Breast epithelium (tissue), 4 donors: Measurements from ENCODE around the gene PARP1. TPM values are rescaled to one million over a fixed set of nuclear protein-coding genes. Genes with fewer than 3 reads are reported as not detected.

Experiments used
- DNase-seq, 2 donors: peaks; one replicate each; pipeline ENCODE4 v3.0.0-alpha.2; 2019; ENCODE audit warnings: low spot score in 2 of 2
- H3K27ac ChIP-seq, 2 donors: fragments of 200-600 bp; sonication (generic) in 1 of 2; one replicate each; pipeline ENCODE4 v1.5.1; 2016 to 2019; ENCODE audit warnings: mild to moderate bottlenecking in 1 of 2
- H3K27me3 ChIP-seq, 2 donors: fragments of 200-600 bp; sonication (generic) in 1 of 2; one replicate each; pipeline versions ENCODE4 v1.5.1 to v1.6.0; 2017 to 2019; ENCODE audit warnings: control low read depth in 1 of 2, mild to moderate bottlenecking in 1 of 2
- H3K36me3 ChIP-seq: fragments of 200-600 bp; one replicate; pipeline ENCODE4 v1.5.1; 2019
- H3K4me1 ChIP-seq, 2 donors: fragments of 200-600 bp; sonication (generic); one replicate each; pipeline ENCODE4 v1.5.1; 2016 to 2019; ENCODE audit warnings: control low read depth in 1 of 2
- H3K4me3 ChIP-seq, 3 donors: fragments of 200-600 bp; sonication (generic); 1 replicate in 2 of 3; 2 replicates in 1 of 3; pipeline ENCODE4 v1.5.1; 2016 to 2019; ENCODE audit warnings: mild to moderate bottlenecking in 3 of 3, moderate library complexity in 2 of 3
- H3K9me3 ChIP-seq, 2 donors: fragments of 200-600 bp; sonication (generic) in 1 of 2; one replicate each; pipeline ENCODE4 v1.5.1; 2016 to 2019; ENCODE audit warnings: control low read depth in 1 of 2
- CTCF ChIP-seq, 3 donors: fragments of 450-650 bp; IDR thresholded peaks; one replicate each; pipeline ENCODE4 v1.5.1; 2016 to 2017; ENCODE audit warnings: antibody characterized with exemption in 3 of 3, mild to moderate bottlenecking in 3 of 3, moderate library complexity in 3 of 3
- POLR2A ChIP-seq: fragments of 450-650 bp; IDR thresholded peaks from one replicate; pipeline ENCODE4 v1.6.1; 2016; ENCODE audit warnings: antibody characterized with exemption, mild to moderate bottlenecking, moderate library complexity
- POLR2AphosphoS5 ChIP-seq, 3 donors: sonication (generic); formaldehyde crosslinking; IDR thresholded peaks; one replicate each; pipeline ENCODE4 v1.6.1; 2017; ENCODE audit warnings: antibody characterized with exemption in 3 of 3
- intact Hi-C: fragments of 100-400 bp; cut with DNase I; formaldehyde crosslinking; loops from one replicate; pipeline ENCODE4 v1.15.1; 2023; ENCODE audit warnings: low total_unique reads
- total RNA-seq, 3 donors: library from RNA; depleted of rRNA; stranded (reverse); fragments of >200 nt; gene quantifications; one replicate each; pipeline ENCODE4 v1.1.0, GENCODE V29; 2016

Gene PARP1
- total RNA-seq, 3 donors from 2014 or later, result 53.0 to 83.9 (median 72.3) TPM

GRCh38 chr1:226410958-226411357 lies 3.1 kb upstream of the PARP1 start:
- peaks cover 0 to 4% of the 10 kb centered on the region in 2 donors for H3K4me1 ChIP-seq
- H3K36me3 ChIP-seq, result no peaks in the 10 kb centered on the region
- H3K9me3 ChIP-seq, result no peaks in the 10 kb centered on the region
- no peak overlapping the region for H3K27ac ChIP-seq
- TF ChIP-seq CTCF (IDR thresholded peaks at IDR 0.05) (no peak), POLR2AphosphoS5 (IDR thresholded peaks at IDR 0.05) (no peak), POLR2A (no peak)
- H3K4me3 ChIP-seq, result no peak overlapping the region
- intact Hi-C loops, result no loop called here
- no peak for DNase-seq
- no peaks in the 10 kb centered on the region for H3K27me3 ChIP-seq

- no peak for DNase-seq
These were observed 1.5 kb upstream of the PARP1 start for GRCh38 chr1:226409392-226409791.

GRCh38 chr1:226408285-226409184 lies 642 bp upstream of the PARP1 start:
- intact Hi-C loops, result no loop called here
- peak overlapping the region; percentile 76 to 84 for H3K27ac ChIP-seq
- peak overlapping the region; percentile 71 to 94 (median 77) for H3K4me3 ChIP-seq
- H3K36me3 ChIP-seq, result no peaks in the 10 kb centered on the region
- H3K4me1 ChIP-seq, result peaks cover 0 to 4% of the 10 kb centered on the region in 2 donors
- TF ChIP-seq POLR2AphosphoS5 (IDR thresholded peaks at IDR 0.05), result no peak
- TF ChIP-seq CTCF (IDR thresholded peaks at IDR 0.05), result peak in 1 of 3 donors; percentile 6
- H3K27me3 ChIP-seq, result no peaks in the 10 kb centered on the region
- peak in 1 of 2 donors; percentile 21 for DNase-seq
- no peaks in the 10 kb centered on the region for H3K9me3 ChIP-seq

More at GRCh38 chr1:226409392-226409791, 1.5 kb upstream of the PARP1 start:
- H3K9me3 ChIP-seq, result no peaks in the 10 kb centered on the region
- intact Hi-C loops, result no loop called here
- H3K27ac ChIP-seq, result no peak overlapping the region
- H3K4me3 ChIP-seq, result no peak overlapping the region
- no peaks in the 10 kb centered on the region for H3K36me3 ChIP-seq
- TF ChIP-seq CTCF (IDR thresholded peaks at IDR 0.05), result no peak
- TF ChIP-seq POLR2AphosphoS5 (IDR thresholded peaks at IDR 0.05), result no peak
- no peak for TF ChIP-seq POLR2A
- H3K27me3 ChIP-seq, result no peaks in the 10 kb centered on the region
- peaks cover 0 to 4% of the 10 kb centered on the region in 2 donors for H3K4me1 ChIP-seq

GRCh38 chr1:226407199-226407496 lies 745 bp downstream of the PARP1 start:
- DNase-seq, result no peak
- Histone ChIP-seq H3K4me3 (peak overlapping the region; percentile 71 to 94 (median 77)), H3K9me3 (no peaks in the 10 kb centered on the region), H3K36me3 (no peaks in the 10 kb centered on the region), H3K27ac (peak overlapping the region; percentile 76 to 84), H3K27me3 (no peaks in the 10 kb centered on the region), H3K4me1 (peaks cover 0 to 4% of the 10 kb centered on the region in 2 donors)
- intact Hi-C loops, result no loop called here
- TF ChIP-seq POLR2A (no peak), CTCF (IDR thresholded peaks at IDR 0.05) (no peak), POLR2AphosphoS5 (IDR thresholded peaks at IDR 0.05) (no peak)

GRCh38 chr1:226406401-226406881 lies 1.5 kb downstream of the PARP1 start:
- no peak for TF ChIP-seq CTCF (IDR thresholded peaks at IDR 0.05)
- no peak for TF ChIP-seq POLR2A
- TF ChIP-seq POLR2AphosphoS5 (IDR thresholded peaks at IDR 0.05), result no peak
- H3K4me3 ChIP-seq, result peak overlapping the region; percentile 71 to 94 (median 77)
- H3K9me3 ChIP-seq, result no peaks in the 10 kb centered on the region
- H3K36me3 ChIP-seq, result no peaks in the 10 kb centered on the region
- H3K4me1 ChIP-seq, result peaks cover 0 to 4% of the 10 kb centered on the region in 2 donors
- intact Hi-C loops, result no loop called here
- no peaks in the 10 kb centered on the region for H3K27me3 ChIP-seq
- no peak for DNase-seq
- H3K27ac ChIP-seq, result no peak overlapping the region
